ENCODE data around the gene BTG2.

DNA sequence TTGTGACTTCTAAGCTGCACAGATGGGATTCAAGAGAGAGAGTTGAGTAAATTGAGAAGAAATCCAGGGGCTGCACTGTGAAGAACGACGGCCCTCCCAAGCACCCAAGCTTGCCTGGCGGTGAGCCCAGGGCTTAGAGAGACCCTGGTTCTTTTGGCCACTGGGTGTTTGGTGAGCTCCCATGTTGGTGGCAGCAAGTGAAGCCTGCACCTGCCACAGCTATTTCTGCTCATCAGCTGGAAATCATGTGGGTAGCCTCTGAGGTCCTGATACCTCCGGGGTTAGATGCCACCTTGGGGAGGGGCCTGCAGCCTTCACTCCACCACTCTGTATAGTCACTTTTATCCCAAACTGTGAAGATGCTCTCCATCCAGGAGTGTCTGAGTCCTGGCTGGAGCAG lies 6.2 kb upstream of the BTG2 start:
- TF ChIP-seq TAF1 (IDR thresholded peaks at IDR 0.05; ENCODE audit: low read depth, low read length) (no peak), POLR2A (IDR thresholded peaks at IDR 0.05; ENCODE audit: low read depth, low read length) (no peak)

Measured in GM12891 (cell line).